Endothelial cell of umbilical vein (primary cell): Measurements from ENCODE around the gene PCSK9.

Experiments
- CTCF ChIP-seq, 2 donors: IDR thresholded peaks; 1 replicate in 1 of 2; 2 replicates in 1 of 2; pipeline ENCODE4 v1.5.1; 2011; ENCODE audit warnings: low read length in 2 of 2, mild to moderate bottlenecking in 2 of 2, moderate library complexity in 2 of 2, control low read depth in 1 of 2, inconsistent platforms in 1 of 2, low read depth in 1 of 2; ENCODE audit not compliant: insufficient read depth in 1 of 2; ENCODE audit errors: extremely low read depth in 1 of 2
- JUN ChIP-seq: IDR thresholded peaks from 2 replicates; pipeline ENCODE4 v1.6.1; 2011; ENCODE audit warnings: borderline replicate concordance, low read depth; ENCODE audit not compliant: insufficient read length, insufficient read depth
- POLR2A ChIP-seq: IDR thresholded peaks from 2 replicates; pipeline ENCODE4 v1.6.1; 2012; ENCODE audit warnings: low read depth, mild to moderate bottlenecking, control low read depth, low read length

- TF ChIP-seq CTCF (IDR thresholded peaks at IDR 0.05; ENCODE audit: extremely low read depth in 1 of 2, insufficient read depth in 1 of 2, low read depth in 1 of 2, low read length in 2 of 2): no peak
- no peak for TF ChIP-seq JUN
- TF ChIP-seq POLR2A: no peak
Measured at GRCh38 chr1:55015731-55016620, 23.4 kb upstream of the PCSK9 start.
